HTR-8/SVneo (cell line): ENCODE data around the gene PDC.
"Not testable (repeated sequence)": the region's sequence is repeated elsewhere in the genome, so short reads cannot be mapped to it uniquely, and the experiment has no call there.

Experiments
- DNase-seq: peaks from one replicate; pipeline ENCODE4 v3.0.0; 2011; ENCODE audit warnings: low spot score, mixed read lengths; ENCODE audit not compliant: insufficient read length
- FAIRE-seq: peaks from 2 replicates; lab custom pipeline; 2011; peaks lifted over from hg19 to GRCh38; lab: Jason Lieb, UNC

Gene PDC

DNA sequence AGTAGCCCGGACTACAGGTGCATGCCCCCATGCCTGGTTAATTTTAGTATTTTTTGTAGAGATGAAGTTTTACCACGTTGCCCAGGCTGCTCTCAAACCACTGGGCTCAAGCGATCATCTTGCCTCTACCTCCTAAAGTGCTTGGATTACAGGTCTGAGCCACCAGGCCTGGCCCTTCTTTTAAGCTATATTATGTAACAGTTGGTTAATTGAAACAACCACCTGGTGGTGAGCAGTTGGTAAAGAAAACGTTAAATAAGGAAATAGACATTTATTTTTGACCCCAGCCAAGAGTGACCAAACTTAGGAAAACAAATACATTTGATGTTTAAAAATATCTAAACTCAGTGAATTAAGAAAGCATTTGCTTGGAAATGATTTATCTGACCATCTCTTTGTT, 12.1 kb upstream of the PDC start:
- FAIRE-seq (no peak), DNase-seq (no peak)

GRCh38 chr1:186465946-186466345, 5.0 kb upstream of the PDC start:
- FAIRE-seq (no peak), DNase-seq (no peak)

DNA sequence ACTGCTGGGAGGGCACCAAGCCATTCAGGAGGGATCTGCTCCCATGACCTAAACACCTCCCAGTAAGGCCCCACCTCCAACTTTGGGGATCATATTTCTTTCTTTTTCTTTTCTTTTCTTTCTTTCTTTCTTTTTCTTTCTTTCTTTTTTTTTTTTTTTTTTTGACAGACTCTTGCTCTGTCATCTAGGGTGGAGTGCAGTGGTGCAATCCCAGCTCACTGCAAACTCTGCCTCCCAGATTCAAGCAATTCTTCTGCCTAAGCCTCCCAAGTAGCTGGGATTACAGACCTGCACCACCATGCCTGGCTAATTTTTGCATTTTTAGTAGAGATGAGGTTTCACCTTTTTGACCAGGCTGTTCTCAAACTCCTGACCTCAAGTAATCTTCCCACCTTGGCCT, 4.6 kb upstream of the PDC start:
- FAIRE-seq, DNase-seq: not testable (repeated sequence)

DNA sequence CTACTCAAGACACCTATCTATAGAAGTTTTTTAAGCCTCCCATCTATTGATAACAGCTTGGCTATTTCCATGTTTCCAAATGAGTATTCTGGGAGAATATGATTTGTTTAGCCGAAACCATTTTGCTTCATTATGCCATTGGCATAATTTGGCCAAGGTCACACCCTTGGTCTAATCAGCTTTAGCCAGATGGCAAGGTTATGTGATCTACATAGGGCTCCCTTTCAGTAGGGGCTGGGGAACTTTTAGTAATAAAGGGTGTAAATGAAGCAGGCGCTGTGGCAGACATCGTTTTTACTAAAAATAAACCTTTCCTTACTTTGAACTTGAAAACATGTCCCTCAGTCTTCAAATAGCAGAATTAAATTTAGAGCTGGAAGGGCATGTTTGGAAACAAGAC, 3.0 kb upstream of the PDC start:
- no peak for DNase-seq
- FAIRE-seq = no peak

DNA sequence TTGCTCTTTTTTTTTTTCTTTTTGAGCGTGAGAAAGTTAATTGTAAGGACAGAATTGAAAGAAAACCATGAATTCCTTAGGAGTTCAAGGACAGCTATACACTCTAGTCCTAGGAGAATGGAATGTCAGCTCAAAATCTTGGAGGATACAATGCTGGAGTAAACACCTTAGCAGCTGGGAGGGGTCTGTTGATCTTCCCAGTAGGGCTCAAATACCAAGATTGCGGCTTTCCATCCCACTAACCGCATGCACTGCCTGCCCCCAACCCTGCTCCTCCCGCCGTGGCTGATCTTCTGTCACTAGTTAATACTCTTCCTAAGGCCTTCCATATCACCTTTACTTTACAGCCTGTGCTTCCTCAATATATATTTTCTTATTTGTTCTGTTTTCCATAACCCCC, 2.6 kb upstream of the PDC start:
- DNase-seq = no peak
- no peak for FAIRE-seq

DNA sequence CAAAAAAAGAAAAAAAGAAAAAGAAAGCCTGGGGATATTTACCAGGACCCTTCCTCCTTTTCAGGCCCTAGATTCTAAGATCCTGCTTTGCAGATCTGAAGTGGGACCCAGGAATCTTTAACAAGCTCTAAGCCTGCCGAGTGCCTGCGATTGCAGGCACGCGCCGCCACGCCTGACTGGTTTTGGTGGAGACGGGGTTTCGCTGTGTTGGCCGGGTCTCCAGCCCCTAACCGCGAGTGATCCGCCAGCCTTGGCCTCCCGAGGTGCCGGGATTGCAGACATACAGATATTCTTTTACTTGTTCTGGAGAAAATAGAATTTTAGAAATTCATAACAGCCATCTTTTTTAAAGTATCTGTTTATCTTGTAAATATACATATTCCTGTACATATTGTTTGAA, 1.8 kb downstream of the PDC start:
- not testable (repeated sequence) for FAIRE-seq, DNase-seq

GRCh38 chr1:186456729-186457255, 4.1 kb downstream of the PDC start:
- DNase-seq = no peak
- FAIRE-seq = no peak

- DNase-seq (no peak), FAIRE-seq (no peak)
Measured at GRCh38 chr1:186454981-186455380, 5.9 kb downstream of the PDC start.

DNA sequence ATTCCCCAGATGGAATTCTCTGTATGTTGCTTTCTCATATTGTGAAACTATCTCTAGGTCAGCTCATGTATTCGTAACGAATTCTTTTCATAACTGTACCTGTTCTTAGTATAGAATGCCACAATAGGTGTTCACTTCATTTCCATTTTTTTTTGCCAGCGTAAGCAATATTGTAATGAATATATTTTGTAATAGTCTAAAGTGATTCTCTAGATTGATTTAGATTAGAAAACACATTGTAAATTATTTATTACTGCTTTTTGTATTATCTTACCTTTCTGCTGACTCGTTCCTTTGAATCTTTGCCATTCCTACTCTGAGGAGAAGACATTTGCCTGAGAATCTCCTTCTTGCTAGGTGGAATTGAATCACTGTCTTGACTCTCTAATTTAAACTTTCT, 14.8 kb downstream of the PDC start:
- FAIRE-seq (no peak), DNase-seq (no peak)

DNA sequence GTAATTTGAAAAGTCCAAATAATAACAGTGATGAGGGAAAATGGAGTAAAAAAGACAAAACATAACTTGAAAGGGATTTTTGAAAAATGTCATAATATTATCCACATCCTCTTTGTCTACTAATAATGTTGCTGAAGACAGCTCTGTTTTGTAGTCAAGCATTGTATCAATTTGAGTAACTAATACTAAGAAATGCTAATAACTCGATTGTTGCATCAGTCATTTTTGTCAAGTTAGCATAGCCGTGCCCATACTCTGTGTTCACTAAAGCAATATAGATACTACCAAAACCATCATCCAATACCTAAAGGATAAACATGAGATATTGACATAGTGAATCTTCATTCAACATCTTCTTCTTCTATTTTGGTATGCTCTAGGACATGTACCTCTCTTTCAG, 17.3 kb downstream of the PDC start:
- FAIRE-seq (no peak), DNase-seq (no peak)

DNA sequence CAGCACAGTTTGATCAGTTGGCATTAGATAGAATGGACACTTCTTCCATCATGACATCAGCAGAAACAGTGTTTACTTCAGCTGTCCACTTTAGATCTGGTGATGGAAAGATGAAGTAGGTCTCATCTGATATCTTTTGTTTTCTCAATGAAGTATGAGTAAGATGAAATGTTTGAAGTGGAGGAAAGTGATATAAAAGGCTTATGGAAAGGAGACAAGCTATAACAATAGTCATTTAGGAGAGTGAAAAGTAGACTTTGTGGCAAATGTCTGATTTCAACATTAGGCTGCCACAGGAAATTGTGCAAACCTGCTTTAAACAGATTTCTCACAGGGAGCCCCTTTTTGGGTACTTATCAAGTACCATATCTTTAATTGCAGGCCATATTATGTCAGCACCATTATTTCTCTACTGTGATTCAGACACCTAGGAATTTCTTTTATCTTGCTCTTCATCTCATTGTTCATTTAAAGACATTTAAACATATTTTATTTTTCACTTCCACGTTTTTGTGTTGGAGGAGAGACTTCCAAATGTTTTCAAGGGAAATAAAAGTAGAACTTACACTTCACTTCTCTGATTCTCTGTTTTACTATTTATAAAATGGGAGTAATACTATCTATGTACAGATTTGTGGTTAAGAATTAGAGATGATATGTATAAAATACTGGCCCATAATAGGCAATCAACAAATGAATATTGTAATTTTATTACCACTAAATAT, 18.1 kb downstream of the PDC start:
- FAIRE-seq (no peak), DNase-seq (peak; percentile 3)

DNA sequence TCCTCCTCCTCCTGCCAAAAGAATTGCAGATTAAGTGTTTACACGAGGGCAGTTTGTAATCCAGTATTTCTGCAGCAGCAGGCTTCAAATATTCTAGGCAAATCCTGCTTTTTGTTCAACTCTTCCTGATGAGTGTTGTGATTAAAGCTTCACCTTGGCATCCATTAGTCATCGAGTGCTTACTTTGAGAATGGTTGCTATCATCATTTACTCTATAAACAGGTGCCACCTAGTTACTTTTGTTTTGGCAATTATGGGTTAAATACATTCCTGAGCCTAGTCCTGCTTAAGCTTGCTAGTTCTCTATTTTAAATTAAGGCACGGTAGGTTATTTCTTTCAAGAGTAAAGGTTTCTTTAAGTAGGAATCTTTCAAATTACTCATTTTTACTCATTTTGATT, 20.3 kb downstream of the PDC start:
- no peak for FAIRE-seq
- DNase-seq = no peak

- FAIRE-seq = no peak
- DNase-seq = no peak
Measured at GRCh38 chr1:186438567-186438966, 22.3 kb downstream of the PDC start.

- FAIRE-seq = no peak
- DNase-seq = no peak
Measured at GRCh38 chr1:186435336-186435735, 25.6 kb downstream of the PDC start.

GRCh38 chr1:186429017-186429416, 31.9 kb downstream of the PDC start:
- DNase-seq (no peak), FAIRE-seq (no peak)

DNA sequence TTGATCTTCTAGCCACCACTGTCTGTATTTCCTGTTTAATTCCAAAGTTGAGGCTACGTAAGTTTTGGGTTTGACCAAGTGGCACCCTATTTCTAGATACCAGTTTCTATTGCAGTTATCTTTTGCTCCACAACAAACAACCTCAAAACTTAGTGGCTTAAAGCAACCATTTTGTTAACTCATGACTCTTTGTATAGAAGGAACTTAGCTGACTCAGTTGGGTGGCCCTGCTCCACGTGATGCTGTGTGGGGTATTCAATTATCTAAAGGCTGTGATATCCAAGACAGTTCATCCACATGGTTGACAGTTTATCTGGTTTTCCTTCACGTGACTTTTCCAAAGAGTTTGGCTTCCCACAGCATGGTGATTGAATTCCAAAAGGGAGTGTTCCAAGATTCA, 34.8 kb downstream of the PDC start:
- DNase-seq (no peak), FAIRE-seq (no peak)

DNA sequence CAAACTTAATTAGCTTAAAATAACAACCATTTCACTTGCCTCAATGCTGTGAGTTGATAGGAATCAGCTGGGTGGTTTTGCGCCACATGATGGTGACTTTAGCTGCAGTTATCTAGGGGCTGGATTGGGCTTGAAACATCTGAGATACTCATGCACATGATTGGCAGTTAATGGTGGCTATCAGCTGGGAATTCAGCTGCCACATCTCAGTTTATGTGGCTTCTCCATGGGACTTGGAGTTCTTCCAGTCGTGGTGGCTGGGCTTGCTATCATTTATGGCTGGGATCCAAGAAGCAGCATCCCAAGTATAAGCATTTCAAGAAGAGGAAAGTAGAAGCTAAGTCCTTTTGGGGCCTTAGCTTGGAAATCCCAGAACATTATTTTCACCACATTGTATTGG, 36.4 kb downstream of the PDC start:
- FAIRE-seq (no peak), DNase-seq (no peak)

GRCh38 chr1:186421446-186421845, 39.5 kb downstream of the PDC start:
- FAIRE-seq (no peak), DNase-seq (no peak)

DNA sequence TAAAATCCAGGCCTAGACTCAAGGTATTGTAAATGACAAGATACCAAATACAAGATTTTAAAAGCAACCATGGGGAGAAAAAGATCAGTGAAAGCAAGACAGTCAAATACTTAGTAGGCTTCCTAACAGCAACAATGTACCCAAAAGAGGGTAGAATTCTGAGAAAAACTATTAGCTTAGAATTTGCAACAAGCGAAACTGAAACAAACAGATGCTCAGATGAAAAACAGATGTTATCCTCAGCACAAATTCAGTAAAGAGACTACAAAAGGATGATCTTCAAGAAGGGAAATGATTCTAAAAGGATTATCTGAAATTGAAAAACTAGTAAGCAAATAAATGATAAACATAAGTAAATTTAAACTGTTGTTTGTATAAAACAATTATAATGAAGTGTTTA, 40.0 kb downstream of the PDC start:
- FAIRE-seq (no peak), DNase-seq (no peak)

- FAIRE-seq (no peak), DNase-seq (no peak)
Measured at GRCh38 chr1:186420311-186420710, 40.6 kb downstream of the PDC start.

DNA sequence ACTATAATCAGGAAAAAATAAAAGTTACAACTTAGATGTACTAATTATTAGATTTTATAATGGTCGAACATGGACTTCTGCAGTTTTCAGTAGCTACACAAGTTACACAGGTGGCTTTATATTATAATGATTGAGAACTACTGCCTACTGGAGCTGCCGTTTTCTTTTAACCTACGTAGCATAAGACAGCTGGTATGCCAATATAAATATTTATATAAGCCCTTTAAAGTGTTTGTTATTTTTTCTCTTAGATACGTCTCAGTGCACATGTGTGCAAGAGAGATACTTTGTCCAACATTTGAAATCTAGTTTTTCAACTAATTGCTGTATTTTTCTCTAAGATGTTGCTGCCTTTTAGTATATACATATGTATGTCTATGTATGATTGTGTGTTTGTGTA, 42.4 kb downstream of the PDC start:
- no peak for FAIRE-seq
- DNase-seq = no peak

DNA sequence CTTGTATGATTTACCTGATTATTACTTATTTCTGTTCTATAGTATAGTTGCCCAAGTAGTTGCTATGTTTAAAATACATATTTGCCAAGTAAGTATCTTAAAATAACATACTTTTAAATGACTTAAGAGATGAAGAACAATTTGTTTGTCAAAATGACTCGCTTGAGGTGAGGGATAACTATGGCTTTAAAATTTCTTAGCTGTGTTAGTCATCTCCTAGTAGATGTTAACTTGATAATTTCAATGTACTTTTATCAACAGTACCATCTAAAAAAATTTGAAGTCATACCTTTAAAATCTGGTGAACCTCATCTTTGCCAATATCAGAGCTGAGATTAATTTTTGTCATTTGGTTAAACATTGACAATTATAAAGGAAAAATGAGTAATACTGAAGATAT, 47.6 kb downstream of the PDC start:
- FAIRE-seq = no peak
- no peak for DNase-seq
